ENCODE data around the gene TMEM150C.

TMEM150C gene

GRCh38 chr4:82592639-82593038 lies 30.9 kb upstream of the TMEM150C start:
- no peak for ATAC-seq
- no peak for TF ChIP-seq TCF4 (CRISPR knock-in tag; IDR thresholded peaks at IDR 0.05; ENCODE audit: borderline replicate concordance)
- no peak for TF ChIP-seq ZFP30 (CRISPR knock-in tag; IDR thresholded peaks at IDR 0.05)
- TF ChIP-seq RARB (CRISPR knock-in tag; IDR thresholded peaks at IDR 0.05) = no peak
- TF ChIP-seq, protein P1, sequence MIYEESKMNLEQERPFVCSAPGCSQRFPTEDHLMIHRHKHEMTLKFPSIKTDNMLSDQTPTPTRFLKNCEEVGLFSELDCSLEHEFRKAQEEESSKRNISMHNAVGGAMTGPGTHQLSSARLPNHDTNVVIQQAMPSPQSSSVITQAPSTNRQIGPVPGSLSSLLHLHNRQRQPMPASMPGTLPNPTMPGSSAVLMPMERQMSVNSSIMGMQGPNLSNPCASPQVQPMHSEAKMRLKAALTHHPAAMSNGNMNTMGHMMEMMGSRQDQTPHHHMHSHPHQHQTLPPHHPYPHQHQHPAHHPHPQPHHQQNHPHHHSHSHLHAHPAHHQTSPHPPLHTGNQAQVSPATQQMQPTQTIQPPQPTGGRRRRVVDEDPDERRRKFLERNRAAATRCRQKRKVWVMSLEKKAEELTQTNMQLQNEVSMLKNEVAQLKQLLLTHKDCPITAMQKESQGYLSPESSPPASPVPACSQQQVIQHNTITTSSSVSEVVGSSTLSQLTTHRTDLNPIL (CRISPR knock-in tag; IDR thresholded peaks at IDR 0.05; ENCODE audit: low read depth) = no peak
- no peak for TF ChIP-seq CSRNP3 (CRISPR knock-in tag; IDR thresholded peaks at IDR 0.05)
- TF ChIP-seq OSR1 (CRISPR knock-in tag; IDR thresholded peaks at IDR 0.05) = no peak
- no peak for TF ChIP-seq GLIS3 (CRISPR knock-in tag; IDR thresholded peaks at IDR 0.05)
- no peak for TF ChIP-seq POU6F1 (CRISPR knock-in tag; IDR thresholded peaks at IDR 0.05; ENCODE audit: borderline replicate concordance, low read depth)
- TF ChIP-seq CSDC2 (CRISPR knock-in tag; IDR thresholded peaks at IDR 0.05) = no peak

- ATAC-seq = no peak
- TF ChIP-seq BACH2 (CRISPR knock-in tag; IDR thresholded peaks at IDR 0.05; ENCODE audit: borderline replicate concordance) (no peak), ARNTL (CRISPR knock-in tag; IDR thresholded peaks at IDR 0.05; ENCODE audit: borderline replicate concordance, low read depth) (no peak), TOX (CRISPR knock-in tag; IDR thresholded peaks at IDR 0.05; ENCODE audit: borderline replicate concordance) (no peak)
Measured at GRCh38 chr4:82591592-82591991, 29.8 kb upstream of the TMEM150C start.

- no peak for ATAC-seq
Measured at GRCh38 chr4:82589756-82590155, 28.0 kb upstream of the TMEM150C start.

More at GRCh38 chr4:82589756-82590155, 28.0 kb upstream of the TMEM150C start:
- no peak for TF ChIP-seq TOX (CRISPR knock-in tag; IDR thresholded peaks at IDR 0.05; ENCODE audit: borderline replicate concordance)
- TF ChIP-seq RARB (CRISPR knock-in tag; IDR thresholded peaks at IDR 0.05) = no peak
- TF ChIP-seq ZNF70 (CRISPR knock-in tag; IDR thresholded peaks at IDR 0.05) = no peak
- TF ChIP-seq ISL1 (CRISPR knock-in tag; IDR thresholded peaks at IDR 0.05) = no peak
- no peak for TF ChIP-seq BACH2 (CRISPR knock-in tag; IDR thresholded peaks at IDR 0.05; ENCODE audit: borderline replicate concordance)
- no peak for TF ChIP-seq ZFP3 (CRISPR knock-in tag; IDR thresholded peaks at IDR 0.05)
- TF ChIP-seq ZNF565 (CRISPR knock-in tag; conservative IDR thresholded peaks at IDR 0.05; ENCODE audit: low read depth) = no peak
- TF ChIP-seq ARNTL (CRISPR knock-in tag; IDR thresholded peaks at IDR 0.05; ENCODE audit: borderline replicate concordance, low read depth) = no peak
- no peak for TF ChIP-seq SNAI2 (CRISPR knock-in tag; IDR thresholded peaks at IDR 0.05)
- no peak for TF ChIP-seq ESRRG (CRISPR knock-in tag; IDR thresholded peaks at IDR 0.05)
- no peak for TF ChIP-seq ZNF8 (CRISPR knock-in tag; IDR thresholded peaks at IDR 0.05)
- TF ChIP-seq TSHZ2 (CRISPR knock-in tag; IDR thresholded peaks at IDR 0.05) = no peak
- no peak for TF ChIP-seq ZC3H10 (CRISPR knock-in tag; IDR thresholded peaks at IDR 0.05)
- TF ChIP-seq, protein P2, sequence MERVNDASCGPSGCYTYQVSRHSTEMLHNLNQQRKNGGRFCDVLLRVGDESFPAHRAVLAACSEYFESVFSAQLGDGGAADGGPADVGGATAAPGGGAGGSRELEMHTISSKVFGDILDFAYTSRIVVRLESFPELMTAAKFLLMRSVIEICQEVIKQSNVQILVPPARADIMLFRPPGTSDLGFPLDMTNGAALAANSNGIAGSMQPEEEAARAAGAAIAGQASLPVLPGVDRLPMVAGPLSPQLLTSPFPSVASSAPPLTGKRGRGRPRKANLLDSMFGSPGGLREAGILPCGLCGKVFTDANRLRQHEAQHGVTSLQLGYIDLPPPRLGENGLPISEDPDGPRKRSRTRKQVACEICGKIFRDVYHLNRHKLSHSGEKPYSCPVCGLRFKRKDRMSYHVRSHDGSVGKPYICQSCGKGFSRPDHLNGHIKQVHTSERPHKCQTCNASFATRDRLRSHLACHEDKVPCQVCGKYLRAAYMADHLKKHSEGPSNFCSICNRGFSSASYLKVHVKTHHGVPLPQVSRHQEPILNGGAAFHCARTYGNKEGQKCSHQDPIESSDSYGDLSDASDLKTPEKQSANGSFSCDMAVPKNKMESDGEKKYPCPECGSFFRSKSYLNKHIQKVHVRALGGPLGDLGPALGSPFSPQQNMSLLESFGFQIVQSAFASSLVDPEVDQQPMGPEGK (CRISPR knock-in tag; IDR thresholded peaks at IDR 0.05; ENCODE audit: borderline replicate concordance) = no peak
- no peak for TF ChIP-seq CSDC2 (CRISPR knock-in tag; IDR thresholded peaks at IDR 0.05)
- no peak for TF ChIP-seq POU6F1 (CRISPR knock-in tag; IDR thresholded peaks at IDR 0.05; ENCODE audit: borderline replicate concordance, low read depth)
- TF ChIP-seq, protein P1 (CRISPR knock-in tag; IDR thresholded peaks at IDR 0.05; ENCODE audit: low read depth) = no peak
- TF ChIP-seq TCF4 (CRISPR knock-in tag; IDR thresholded peaks at IDR 0.05; ENCODE audit: borderline replicate concordance) = no peak
